Colonic mucosa (tissue), 4 donors: ENCODE data around the gene TP53BP1. TPM values are rescaled to one million over a fixed set of nuclear protein-coding genes. Genes with fewer than 3 reads are reported as not detected.
"Not testable (repeated sequence)": the region's sequence is repeated elsewhere in the genome, so short reads cannot be mapped to it uniquely, and the experiment has no call there.

Source experiments
- DNase-seq: peaks from one replicate; pipeline ENCODE4 v3.0.0-alpha.2; 2020
- H3K27ac ChIP-seq: fragments of 200-600 bp; one replicate; pipeline ENCODE4 v1.8.0; 2021
- H3K27me3 ChIP-seq: fragments of 200-600 bp; one replicate; pipeline ENCODE4 v1.8.0; 2021
- H3K36me3 ChIP-seq: fragments of 200-600 bp; one replicate; pipeline ENCODE4 v1.8.0; 2021
- H3K4me1 ChIP-seq: fragments of 200-600 bp; one replicate; pipeline ENCODE4 v1.8.0; 2021; ENCODE audit warnings: mild to moderate bottlenecking
- H3K4me3 ChIP-seq: fragments of 200-600 bp; one replicate; pipeline ENCODE4 v1.8.0; 2021
- H3K9ac ChIP-seq, 2 donors: one replicate each; pipeline ENCODE4 v1.7.0; 2013; ENCODE audit warnings: control low read depth in 2 of 2, low read depth in 2 of 2, low read length in 2 of 2
- H3K9me3 ChIP-seq: fragments of 200-600 bp; one replicate; pipeline ENCODE4 v1.8.0; 2021
- CTCF ChIP-seq: fragments of 200-600 bp; IDR thresholded peaks from one replicate; pipeline ENCODE4 v1.8.0; 2022; ENCODE audit warnings: antibody characterized with exemption, mild to moderate bottlenecking
- intact Hi-C: fragments of 100-400 bp; cut with DNase I; formaldehyde crosslinking; loops from one replicate; pipeline ENCODE4 v1.14.1; 2022
- total RNA-seq, 2 donors: library from RNA; stranded (reverse); fragmentation: NEBNext Ultra II Directional in 1 of 2; extraction: Animal tissue kit (Norgen Biotek cat#: 25700) in 1 of 2; gene quantifications; one replicate each; pipeline ENCODE4 v1.2.1, GENCODE V29; 2021
- donor health status: healthy.
- donor health status: DM: no; HTN: no; CAD: no.
- donor health status: DM: no; HTN: no; CAD: no.

The TP53BP1 gene
- total RNA-seq = 10 to 100 TPM; 27.7 to 31.4 TPM

- no peaks in the 10 kb centered on the region for H3K9me3 ChIP-seq
- intact Hi-C loops = no loop called here
- TF ChIP-seq CTCF = no peak
- H3K27me3 ChIP-seq = no peaks in the 10 kb centered on the region
- H3K27ac ChIP-seq = peak within 1 kb of the TSS; percentile 79
- H3K36me3 ChIP-seq = no peaks in the 10 kb centered on the region
- H3K9ac ChIP-seq = peak within 1 kb of the TSS; percentile 77 to 81
- peaks cover 4% of the 10 kb centered on the region for H3K4me1 ChIP-seq
- peak; percentile 98 for DNase-seq
- H3K4me3 ChIP-seq = peak within 1 kb of the TSS; percentile 82
Measured at GRCh38 chr15:43492673-43493601, at the start of gene TP53BP1. TP53BP1 (minus strand) TSS chr15:43493156; CDS start chr15:43493043, 113 bp downstream.

GRCh38 chr15:43541785-43542184, 48.8 kb upstream of the TP53BP1 start:
- Histone ChIP-seq H3K4me1 (no peaks in the 10 kb centered on the region), H3K27ac (no peak overlapping the region), H3K9me3 (no peaks in the 10 kb centered on the region), H3K36me3 (no peaks in the 10 kb centered on the region), H3K4me3 (no peak overlapping the region), H3K9ac (no peak overlapping the region), H3K27me3 (no peaks in the 10 kb centered on the region)
- intact Hi-C loops = no loop called here
- TF ChIP-seq CTCF = no peak
- no peak for DNase-seq

- Histone ChIP-seq H3K27me3 (no peaks in the 10 kb centered on the region), H3K9me3 (no peaks in the 10 kb centered on the region), H3K27ac (no peak overlapping the region), H3K4me1 (no peaks in the 10 kb centered on the region), H3K36me3 (no peaks in the 10 kb centered on the region), H3K4me3 (no peak overlapping the region), H3K9ac (no peak overlapping the region)
- intact Hi-C loops = no loop called here
- TF ChIP-seq CTCF = no peak
- DNase-seq = no peak
Measured at GRCh38 chr15:43538091-43538490, 45.1 kb upstream of the TP53BP1 start.

GRCh38 chr15:43534897-43535296, 41.9 kb upstream of the TP53BP1 start:
- Histone ChIP-seq H3K36me3 (no peaks in the 10 kb centered on the region), H3K9ac (no peak overlapping the region), H3K27ac (no peak overlapping the region), H3K27me3 (no peaks in the 10 kb centered on the region), H3K9me3 (no peaks in the 10 kb centered on the region), H3K4me3 (no peak overlapping the region), H3K4me1 (no peaks in the 10 kb centered on the region)
- intact Hi-C loops = no loop called here
- TF ChIP-seq CTCF = no peak
- no peak for DNase-seq

GRCh38 chr15:43532826-43533225, 39.9 kb upstream of the TP53BP1 start:
- DNase-seq, intact Hi-C loops, H3K9ac ChIP-seq, H3K36me3 ChIP-seq, H3K4me3 ChIP-seq, H3K27me3 ChIP-seq, H3K27ac ChIP-seq, H3K9me3 ChIP-seq, H3K4me1 ChIP-seq: not testable (repeated sequence)

- intact Hi-C loops = no loop called here
- Histone ChIP-seq H3K27me3 (no peaks in the 10 kb centered on the region), H3K4me3 (no peak overlapping the region), H3K27ac (no peak overlapping the region), H3K9ac (no peak overlapping the region), H3K36me3 (no peaks in the 10 kb centered on the region), H3K9me3 (no peaks in the 10 kb centered on the region), H3K4me1 (no peaks in the 10 kb centered on the region)
- DNase-seq = no peak
- TF ChIP-seq CTCF = no peak
Measured at GRCh38 chr15:43531018-43531670, 38.2 kb upstream of the TP53BP1 start.
